NT2/D1 (cell line): Measurements from ENCODE around the gene C10orf67.

Experiments used
- DNase-seq: peaks from one replicate; pipeline ENCODE4 v3.0.0-alpha.2; 2011; ENCODE audit warnings: low read depth, low spot score
- H3K27me3 ChIP-seq: 2 replicates; pipeline ENCODE4 v1.6.0; 2011; ENCODE audit warnings: mild to moderate bottlenecking; ENCODE audit not compliant: insufficient read length, insufficient read depth
- H3K36me3 ChIP-seq: 2 replicates; pipeline ENCODE4 v1.6.1; 2011; ENCODE audit warnings: mild to moderate bottlenecking, low read length, mixed read lengths; ENCODE audit not compliant: insufficient read depth, insufficient read length
- H3K4me1 ChIP-seq: 2 replicates; pipeline ENCODE4 v1.5.1; 2011; ENCODE audit not compliant: insufficient read depth, insufficient read length
- H3K4me3 ChIP-seq: 2 replicates; pipeline ENCODE4 v1.5.1; 2011; ENCODE audit warnings: low read depth; ENCODE audit not compliant: insufficient read length
- H3K9ac ChIP-seq: 2 replicates; pipeline ENCODE4 v1.6.0; 2011; ENCODE audit warnings: low read depth; ENCODE audit not compliant: insufficient read length
- H3K9me3 ChIP-seq: 2 replicates; pipeline ENCODE4 v1.5.1; 2011; ENCODE audit warnings: mild to moderate bottlenecking, low read length; ENCODE audit not compliant: insufficient read depth
- SUZ12 ChIP-seq: IDR thresholded peaks from 2 replicates; pipeline ENCODE4 v1.6.1; 2011; ENCODE audit not compliant: insufficient read length, insufficient read depth; ENCODE audit errors: extremely low read depth
- YY1 ChIP-seq: IDR thresholded peaks from 2 replicates; pipeline ENCODE4 v1.6.1; 2011; ENCODE audit not compliant: insufficient read length, insufficient read depth
- ZNF274 ChIP-seq: IDR thresholded peaks from 2 replicates; pipeline ENCODE4 v1.6.1; 2011; ENCODE audit warnings: mild to moderate bottlenecking, low read depth, low read length

C10orf67 gene

DNA sequence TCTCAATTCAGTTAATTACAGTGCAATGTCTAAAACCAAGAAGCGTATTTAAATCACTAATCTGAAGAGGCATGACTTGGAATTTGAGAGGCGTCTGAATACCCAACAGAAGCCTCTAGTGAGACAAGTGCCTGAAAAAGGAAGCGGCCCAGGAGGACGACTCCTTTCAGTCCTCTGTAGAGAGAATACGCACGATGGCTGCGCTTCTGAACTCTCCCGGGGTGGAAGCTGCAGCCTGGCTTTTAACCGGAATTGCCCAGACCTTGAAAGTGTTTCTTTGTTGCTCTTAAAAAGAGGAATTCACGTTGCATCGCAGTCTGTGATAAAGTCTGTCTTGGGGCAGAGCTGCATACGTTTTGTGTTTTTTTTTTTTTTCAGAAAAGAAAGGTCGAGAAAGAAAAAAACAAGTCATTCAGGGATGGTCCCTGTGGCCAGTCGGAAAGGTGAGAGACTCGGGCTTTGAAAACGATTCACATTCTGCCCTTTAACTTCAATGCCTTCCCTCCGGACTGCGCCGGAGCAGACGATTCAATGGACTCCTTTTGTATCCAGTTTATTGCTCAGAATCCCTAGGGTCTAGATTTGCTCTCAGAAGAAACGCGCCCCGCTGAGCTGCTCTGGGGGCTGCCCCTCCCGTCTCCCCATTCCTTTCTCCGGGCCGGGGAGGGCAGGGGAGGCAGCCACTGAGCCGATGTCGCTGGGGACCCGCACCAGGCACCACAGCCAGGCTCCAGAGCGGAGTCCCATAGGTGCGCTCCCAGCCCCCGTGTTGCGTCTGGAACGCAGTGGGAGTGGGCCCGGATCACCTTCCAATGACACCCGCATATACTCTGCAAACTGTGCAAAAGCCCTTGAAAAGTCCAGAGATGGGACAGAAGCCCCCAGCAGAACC lies 153.5 kb downstream of the C10orf67 start:
- Histone ChIP-seq H3K27me3 (peaks cover 91% of the 10 kb centered on the region), H3K4me1 (peaks cover 12% of the 10 kb centered on the region), H3K36me3 (no peaks in the 10 kb centered on the region), H3K9me3 (no peaks in the 10 kb centered on the region), H3K9ac (peak overlapping the region; percentile 32), H3K4me3 (peak overlapping the region; percentile 40)
- no peak for TF ChIP-seq YY1
- TF ChIP-seq ZNF274: no peak
- no peak for TF ChIP-seq SUZ12
- no peak for DNase-seq

DNA sequence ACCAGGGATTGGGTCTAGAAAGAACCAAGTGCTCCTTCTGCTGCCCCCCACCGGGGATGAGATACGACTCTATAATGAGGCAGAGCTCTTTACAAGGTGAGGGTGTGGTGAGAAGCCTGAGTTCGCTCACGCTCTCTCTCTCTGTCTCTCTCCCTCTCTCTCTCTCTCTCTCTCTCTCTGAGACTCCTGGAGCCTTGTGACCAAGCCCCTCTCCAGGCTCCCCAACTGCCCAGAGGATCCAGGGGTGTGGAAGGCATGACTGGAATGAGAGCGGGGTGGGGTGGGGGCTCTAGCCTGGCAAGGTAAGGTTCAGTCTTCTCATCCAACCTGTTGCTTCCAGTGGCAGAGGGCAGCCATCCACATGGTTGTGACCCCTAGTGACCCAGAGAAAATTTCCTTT lies 155.6 kb downstream of the C10orf67 start:
- peaks cover 80% of the 10 kb centered on the region for H3K27me3 ChIP-seq

DNA sequence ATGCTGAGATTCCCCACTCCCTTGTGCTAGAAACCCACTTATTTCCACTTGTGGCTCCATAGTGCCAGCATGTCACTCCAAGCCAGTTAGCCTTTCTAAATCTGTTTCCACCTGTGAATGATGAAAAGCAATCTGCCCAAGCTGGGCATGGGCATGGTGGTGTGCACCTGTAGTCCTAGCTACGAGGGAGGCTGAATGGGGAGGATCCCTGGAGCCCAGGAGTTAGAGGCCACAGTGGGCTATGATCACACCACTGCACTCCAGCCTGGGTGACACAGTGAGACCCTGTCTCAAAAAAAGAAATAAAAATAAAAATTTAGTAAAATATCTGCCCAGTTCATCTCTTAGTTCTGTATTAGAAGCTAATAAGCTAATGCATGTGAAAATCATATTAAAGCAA lies 157.4 kb downstream of the C10orf67 start:
- no peak overlapping the region for H3K9ac ChIP-seq
- no peak for DNase-seq
- peaks cover 12% of the 10 kb centered on the region for H3K4me1 ChIP-seq
- H3K27me3 ChIP-seq: peaks cover 71% of the 10 kb centered on the region
- H3K36me3 ChIP-seq: no peaks in the 10 kb centered on the region
- H3K9me3 ChIP-seq: peaks cover 5% of the 10 kb centered on the region; the same call in 1 of the 2 replicates
- no peak overlapping the region for H3K4me3 ChIP-seq
- TF ChIP-seq YY1: no peak
- no peak for TF ChIP-seq SUZ12
- TF ChIP-seq ZNF274: no peak

More for the DNA sequence above, 155.6 kb downstream of the C10orf67 start:
- no peak for TF ChIP-seq SUZ12
- TF ChIP-seq ZNF274: no peak
- no peak for TF ChIP-seq YY1
- Histone ChIP-seq H3K4me1 (peaks cover 12% of the 10 kb centered on the region), H3K9ac (no peak overlapping the region), H3K4me3 (no peak overlapping the region), H3K36me3 (no peaks in the 10 kb centered on the region), H3K9me3 (peaks cover 5% of the 10 kb centered on the region; the same call in 1 of the 2 replicates)
- no peak for DNase-seq

DNA sequence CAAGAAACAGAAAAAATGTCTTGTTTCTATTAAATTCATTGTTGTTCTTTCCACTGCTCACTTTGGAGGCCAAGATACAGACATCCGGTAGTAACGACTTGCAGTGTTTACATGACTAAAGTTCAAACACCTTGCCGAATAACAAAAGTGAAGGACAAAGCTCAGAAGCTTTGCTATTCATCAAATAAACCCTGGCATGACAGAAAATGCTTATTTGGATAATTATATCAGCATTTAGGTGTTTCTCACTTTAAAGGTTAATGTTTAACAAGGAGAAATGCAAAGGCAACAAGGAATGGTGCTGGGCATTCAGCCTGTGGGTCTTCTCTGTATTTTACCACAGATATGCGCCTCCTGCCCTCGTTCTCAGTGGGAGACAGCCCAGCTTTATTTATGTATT lies 157.9 kb downstream of the C10orf67 start:
- no peak for TF ChIP-seq YY1
- no peak for TF ChIP-seq SUZ12
- no peak for TF ChIP-seq ZNF274
- Histone ChIP-seq H3K36me3 (no peaks in the 10 kb centered on the region), H3K4me3 (no peak overlapping the region), H3K9ac (no peak overlapping the region), H3K4me1 (peaks cover 12% of the 10 kb centered on the region), H3K9me3 (peaks cover 5% of the 10 kb centered on the region; the same call in 1 of the 2 replicates), H3K27me3 (peaks cover 69% of the 10 kb centered on the region)
- no peak for DNase-seq

DNA sequence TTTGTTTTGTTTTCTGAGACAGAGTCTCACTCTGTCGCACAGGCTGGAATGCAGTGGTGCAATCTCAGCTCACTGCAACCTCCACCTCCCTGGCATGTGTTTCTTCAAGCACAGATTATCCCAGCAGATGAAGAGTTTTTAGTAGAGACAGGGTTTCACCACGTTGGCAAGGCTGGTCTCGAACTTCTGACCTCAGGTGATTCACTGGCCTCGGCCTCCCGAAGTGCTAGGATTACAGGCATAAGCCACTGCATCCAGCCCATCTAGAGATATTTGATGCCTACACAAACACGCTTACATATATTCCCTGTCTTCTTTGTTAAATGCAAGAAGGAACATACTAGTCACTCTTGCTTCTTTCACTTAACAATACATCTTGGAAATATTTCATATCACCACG lies 158.4 kb downstream of the C10orf67 start:
- peaks cover 64% of the 10 kb centered on the region for H3K27me3 ChIP-seq

DNA sequence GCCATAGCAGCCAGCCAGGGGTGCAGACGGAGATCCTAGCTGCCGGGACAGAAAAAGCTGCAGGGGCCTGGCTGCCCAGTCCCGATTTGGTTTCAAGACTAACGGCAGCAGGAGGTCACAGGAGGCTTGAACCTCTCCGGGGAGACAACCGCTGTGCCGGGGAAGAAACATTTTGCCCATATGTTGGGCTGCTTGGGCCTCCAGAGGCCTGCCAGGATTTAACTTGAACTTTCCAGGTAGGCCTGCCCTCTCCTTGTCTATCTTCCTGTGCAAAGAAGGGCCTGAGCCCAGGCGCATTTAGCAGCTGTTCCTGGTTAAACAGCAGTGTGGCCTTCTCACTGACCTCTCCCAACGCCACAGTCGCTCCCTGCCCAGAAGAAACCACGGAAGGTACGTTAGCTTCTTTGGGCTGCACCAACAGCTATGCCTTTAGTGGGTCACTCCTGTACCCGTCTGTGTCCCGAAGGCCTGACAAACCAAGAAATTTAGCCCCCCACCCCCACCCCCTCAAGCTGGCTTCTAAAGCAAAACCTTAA lies 169.6 kb downstream of the C10orf67 start:
- DNase-seq: no peak
- no peak overlapping the region for H3K4me3 ChIP-seq
- no peaks in the 10 kb centered on the region for H3K36me3 ChIP-seq
- H3K9ac ChIP-seq: no peak overlapping the region
- H3K9me3 ChIP-seq: no peaks in the 10 kb centered on the region
- peaks cover 7% of the 10 kb centered on the region for H3K4me1 ChIP-seq
- H3K27me3 ChIP-seq: peaks cover 98% of the 10 kb centered on the region
- TF ChIP-seq ZNF274 (no peak), SUZ12 (no peak), YY1 (no peak)

More for the DNA sequence above, 158.4 kb downstream of the C10orf67 start:
- Histone ChIP-seq H3K36me3 (no peaks in the 10 kb centered on the region), H3K9ac (no peak overlapping the region), H3K4me1 (peaks cover 9% of the 10 kb centered on the region), H3K9me3 (peaks cover 5% of the 10 kb centered on the region; the same call in 1 of the 2 replicates), H3K4me3 (no peak overlapping the region)
- TF ChIP-seq SUZ12: no peak
- no peak for TF ChIP-seq ZNF274
- no peak for TF ChIP-seq YY1
- DNase-seq: no peak

DNA sequence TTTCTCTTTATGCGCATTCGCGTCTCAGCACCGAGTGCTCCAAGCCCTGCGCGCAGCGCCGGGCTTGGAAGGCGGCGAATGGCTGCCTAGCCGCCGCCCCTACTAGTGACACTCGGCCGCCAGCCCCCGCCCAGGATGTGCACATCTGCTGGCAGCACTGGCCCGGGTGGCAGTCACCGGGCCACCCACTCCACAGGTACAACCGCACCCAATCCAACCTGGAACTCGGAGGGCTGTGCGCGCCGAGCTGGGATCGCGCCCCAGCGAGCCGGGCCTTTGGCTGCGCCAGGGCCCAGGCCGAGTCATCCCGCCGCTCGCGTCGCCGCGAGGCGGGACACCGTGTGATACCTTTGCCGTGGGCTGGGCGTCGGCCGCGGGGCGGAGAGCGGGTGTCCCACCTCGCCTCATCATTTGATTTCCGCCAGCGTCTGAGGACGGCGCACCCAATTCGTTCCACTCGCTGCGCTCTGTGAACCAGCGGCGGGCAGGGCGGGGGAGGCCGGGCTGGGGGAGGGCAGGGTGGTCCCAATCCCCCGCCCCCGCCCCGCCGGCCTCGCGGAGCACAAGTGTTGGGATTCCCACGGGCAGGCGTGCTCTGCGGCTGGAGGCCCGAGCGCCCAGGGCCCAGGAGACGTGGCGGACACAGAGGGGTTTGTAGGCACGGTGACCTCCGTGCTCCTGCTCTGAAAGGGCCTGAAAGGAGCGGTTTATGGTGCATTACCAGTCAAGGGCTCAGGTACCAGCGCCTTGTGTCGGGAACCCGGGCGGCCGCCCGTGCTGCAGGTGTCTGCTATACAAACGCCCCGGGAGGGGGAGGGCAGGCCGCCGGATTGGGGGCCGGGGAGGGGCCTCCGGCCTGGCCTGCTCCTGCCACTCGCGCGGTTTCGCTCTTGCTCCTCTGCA lies 170.3 kb downstream of the C10orf67 start:
- no peak for TF ChIP-seq YY1
- TF ChIP-seq SUZ12: peak; percentile 76
- H3K9me3 ChIP-seq: no peaks in the 10 kb centered on the region
- H3K27me3 ChIP-seq: peaks cover 100% of the 10 kb centered on the region
- peak overlapping the region; percentile 46 for H3K4me3 ChIP-seq
- DNase-seq: no peak
- H3K36me3 ChIP-seq: no peaks in the 10 kb centered on the region
- peaks cover 7% of the 10 kb centered on the region for H3K4me1 ChIP-seq
- peak overlapping the region; percentile 25 for H3K9ac ChIP-seq
